Activated naive CD4-positive, alpha-beta T cell treated with anti-CD3 and anti-CD28 coated beads for 36 hours (primary cell): ENCODE results near the gene GNRHR. TPM values are rescaled to one million over a fixed set of nuclear protein-coding genes. Genes with fewer than 3 reads are reported as not detected.

Experiments
- CTCF ChIA-PET: fragments of 350-600 bp; sonication (Branson Sonifier 250); formaldehyde crosslinking; loops from one replicate; lab custom pipeline; 2021; ENCODE audit warnings: antibody characterized with exemption; lab: Charles Lee
- DNase-seq: peaks from one replicate; pipeline ENCODE4 v3.0.0-alpha.2; 2020
- H3K27ac Mint-ChIP-seq: one replicate; pipeline ENCODE4 v1.8.0; 2021; ENCODE audit warnings: mild to moderate bottlenecking, mixed read lengths
- H3K27me3 Mint-ChIP-seq: one replicate; pipeline ENCODE4 v1.8.0; 2021; ENCODE audit warnings: low read depth, mixed read lengths
- H3K36me3 Mint-ChIP-seq: one replicate; pipeline ENCODE4 v1.8.0; 2021; ENCODE audit warnings: low read depth, mixed read lengths
- H3K4me1 Mint-ChIP-seq: one replicate; pipeline ENCODE4 v1.8.0; 2021; ENCODE audit warnings: low read depth, mixed read lengths
- H3K4me3 Mint-ChIP-seq: one replicate; pipeline ENCODE4 v1.8.0; 2021; ENCODE audit warnings: mild to moderate bottlenecking, moderate library complexity, mixed read lengths
- H3K9me3 Mint-ChIP-seq: one replicate; pipeline ENCODE4 v1.8.0; 2021; ENCODE audit warnings: mixed read lengths
- intact Hi-C: fragments of 100-400 bp; cut with micrococcal nuclease; formaldehyde crosslinking; loops from one replicate; pipeline ENCODE4 v1.15.1; 2023
- total RNA-seq, 2 experiments: library from RNA; stranded (reverse); gene quantifications; one replicate each; pipeline ENCODE4 v1.2.3, GENCODE V29; 2021

GNRHR gene
- total RNA-seq, 2 experiments from 2014 or later, result not detected

DNA sequence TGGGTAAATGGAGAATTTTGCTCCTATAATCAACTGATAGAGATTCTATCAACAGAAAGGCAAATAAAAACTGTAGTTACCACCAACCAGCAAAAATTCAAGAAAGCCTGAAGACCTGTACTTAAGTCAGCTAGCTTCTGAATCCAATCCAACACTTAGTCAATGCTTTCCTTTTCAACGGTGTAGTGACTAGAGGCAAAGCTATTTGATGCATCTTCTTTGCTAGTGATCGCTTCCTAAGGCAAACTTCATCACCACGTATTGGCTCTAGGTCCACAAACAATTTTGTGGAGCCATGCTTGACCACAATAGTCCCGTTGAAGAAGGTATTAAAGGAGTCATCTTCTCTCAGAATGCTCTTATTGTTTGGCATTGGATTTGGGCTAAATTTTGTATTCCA is 28.2 kb downstream of the GNRHR start:
- no peak overlapping the region for H3K27ac Mint-ChIP-seq
- no peak for DNase-seq
- intact Hi-C loops, result no loop called here
- CTCF ChIA-PET, result interaction anchor here (0.6 to 2.2 kb wide), 2 partner anchors 20 to 698 kb away, joined by 3 to 9 read pairs; no protein-coding TSS in a partner anchor
- peaks cover 2% of the 10 kb centered on the region for H3K9me3 Mint-ChIP-seq
- no peaks in the 10 kb centered on the region for H3K27me3 Mint-ChIP-seq
- H3K4me3 Mint-ChIP-seq, result no peak overlapping the region
- peaks cover 19% of the 10 kb centered on the region for H3K36me3 Mint-ChIP-seq
- H3K4me1 Mint-ChIP-seq, result peaks cover 6% of the 10 kb centered on the region

DNA sequence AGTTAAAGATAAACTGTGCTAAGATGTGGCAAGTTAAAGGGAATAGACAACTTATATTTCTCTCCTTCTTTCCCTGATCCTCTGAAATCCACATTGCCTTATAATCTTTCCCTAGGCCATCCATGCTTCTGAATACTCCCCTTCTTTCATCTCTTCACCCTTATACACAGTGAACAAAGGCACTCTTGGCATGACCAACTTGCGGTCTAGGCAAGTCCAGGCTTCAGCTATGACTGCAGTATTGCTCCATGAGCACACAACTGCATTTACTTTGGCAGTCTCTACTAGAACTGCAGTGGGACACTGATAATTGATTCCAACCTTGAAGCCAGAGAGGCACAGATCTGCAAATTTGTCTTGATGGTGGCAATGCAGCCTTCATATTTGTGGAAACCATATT is 29.1 kb downstream of the GNRHR start:
- CTCF ChIA-PET, result interaction anchor here (2.2 kb wide), 1 partner anchor 21 kb away, joined by 9 read pairs; no protein-coding TSS in a partner anchor
- intact Hi-C loops, result no loop called here

DNA sequence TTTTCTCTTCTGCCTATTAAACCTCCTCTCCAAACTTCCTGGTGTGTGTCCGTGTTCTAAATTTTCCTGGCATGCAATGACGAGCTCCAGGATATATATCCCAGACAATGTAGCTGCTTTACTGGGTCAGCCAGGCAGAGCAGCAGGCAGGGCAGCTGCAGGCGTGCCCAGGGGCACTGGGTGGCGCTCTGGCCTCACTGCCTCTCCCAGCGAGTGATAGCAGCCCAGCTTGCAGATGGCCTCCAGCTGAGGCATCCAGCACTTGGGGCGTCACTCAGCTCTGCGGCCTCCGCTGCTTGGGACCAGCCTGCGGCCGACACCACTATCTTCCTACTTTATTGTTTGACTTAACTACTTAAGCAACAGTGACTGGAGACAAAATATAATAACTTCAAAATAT is 30.2 kb downstream of the GNRHR start:
- Mint-ChIP-seq H3K4me3 (no peak overlapping the region), H3K27ac (no peak overlapping the region)
- CTCF ChIA-PET, result no interaction called here

More for the DNA sequence above, 29.1 kb downstream of the GNRHR start:
- peaks cover 24% of the 10 kb centered on the region for H3K36me3 Mint-ChIP-seq
- H3K9me3 Mint-ChIP-seq, result peaks cover 2% of the 10 kb centered on the region
- no peaks in the 10 kb centered on the region for H3K27me3 Mint-ChIP-seq
- no peak overlapping the region for H3K4me3 Mint-ChIP-seq
- DNase-seq, result no peak
- peaks cover 6% of the 10 kb centered on the region for H3K4me1 Mint-ChIP-seq
- no peak overlapping the region for H3K27ac Mint-ChIP-seq

DNA sequence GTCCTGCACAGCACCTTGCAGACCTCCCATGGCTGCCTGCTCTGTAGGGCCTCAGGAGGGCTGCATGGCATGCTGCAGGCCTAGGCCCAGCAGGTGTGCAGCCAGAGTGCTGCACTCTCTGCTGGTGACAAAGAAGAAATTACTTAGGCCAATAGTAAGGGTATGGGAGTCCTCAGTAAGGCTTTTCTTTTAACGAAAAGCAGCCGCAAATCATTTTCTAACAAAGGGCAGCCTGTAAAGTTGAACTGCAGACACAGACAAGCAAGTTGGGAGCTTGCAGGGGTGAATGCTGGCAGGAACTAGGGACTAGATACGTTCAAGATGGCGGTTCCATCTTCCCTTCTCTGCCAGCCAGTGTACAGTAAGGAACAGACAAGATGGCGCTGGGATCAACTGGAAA is 30.8 kb downstream of the GNRHR start:
- peaks cover 13% of the 10 kb centered on the region for H3K36me3 Mint-ChIP-seq
- CTCF ChIA-PET, result no interaction called here

More for the DNA sequence above, 30.2 kb downstream of the GNRHR start:
- Mint-ChIP-seq H3K27me3 (no peaks in the 10 kb centered on the region), H3K36me3 (peaks cover 18% of the 10 kb centered on the region), H3K4me1 (peaks cover 6% of the 10 kb centered on the region), H3K9me3 (peaks cover 2% of the 10 kb centered on the region)
- peak; percentile 7 for DNase-seq
- intact Hi-C loops, result no loop called here

DNA sequence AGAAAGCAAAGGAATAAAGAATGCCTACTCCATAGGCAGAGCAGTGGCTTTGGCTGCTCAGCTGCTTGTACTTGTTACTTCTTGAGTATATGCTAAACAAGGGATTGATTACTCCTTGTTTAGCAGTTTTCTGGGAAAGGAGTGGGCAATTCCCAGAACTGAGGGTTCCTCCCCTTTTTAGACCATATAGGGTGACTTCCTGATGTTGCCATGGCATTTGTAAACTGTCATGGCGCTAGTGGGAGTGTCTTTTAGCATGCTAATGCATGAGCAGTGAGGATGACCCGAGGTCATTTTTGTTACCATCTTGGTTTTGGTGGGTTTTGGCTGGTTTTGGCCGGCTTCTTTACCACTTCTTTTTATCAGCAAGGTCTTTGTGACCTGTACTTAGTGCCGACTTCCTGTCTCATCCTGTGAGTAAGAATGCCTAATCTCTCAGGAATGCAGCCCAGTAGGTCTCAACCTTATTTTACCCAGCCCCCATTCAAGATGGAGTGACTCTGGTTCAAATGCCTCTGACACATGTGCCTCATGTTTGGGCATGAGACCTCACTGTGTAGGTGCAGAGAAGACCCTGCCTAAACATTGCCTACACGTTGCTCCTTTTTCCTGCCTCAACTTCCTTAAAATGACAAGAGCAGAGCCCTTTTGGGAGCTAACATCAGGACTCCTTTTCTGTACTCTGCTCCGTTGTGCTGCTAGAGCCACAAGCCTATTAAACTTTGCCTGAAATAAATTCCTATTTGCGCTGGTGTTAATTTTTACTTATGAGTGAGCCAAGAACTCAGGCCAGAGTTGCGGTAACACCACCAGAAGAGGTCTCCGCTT is 32.2 kb downstream of the GNRHR start:
- no peaks in the 10 kb centered on the region for H3K27me3 Mint-ChIP-seq
- CTCF ChIA-PET, result no interaction called here
- H3K36me3 Mint-ChIP-seq, result peaks cover 12% of the 10 kb centered on the region
- peaks cover 3% of the 10 kb centered on the region for H3K4me1 Mint-ChIP-seq
- no peak overlapping the region for H3K4me3 Mint-ChIP-seq
- intact Hi-C loops, result no loop called here
- H3K9me3 Mint-ChIP-seq, result no peaks in the 10 kb centered on the region
- DNase-seq, result no peak
- no peak overlapping the region for H3K27ac Mint-ChIP-seq

More for the DNA sequence above, 30.8 kb downstream of the GNRHR start:
- Mint-ChIP-seq H3K4me1 (peaks cover 6% of the 10 kb centered on the region), H3K4me3 (no peak overlapping the region), H3K27me3 (no peaks in the 10 kb centered on the region), H3K27ac (no peak overlapping the region), H3K9me3 (peaks cover 2% of the 10 kb centered on the region)
- no peak for DNase-seq
- intact Hi-C loops, result no loop called here

DNA sequence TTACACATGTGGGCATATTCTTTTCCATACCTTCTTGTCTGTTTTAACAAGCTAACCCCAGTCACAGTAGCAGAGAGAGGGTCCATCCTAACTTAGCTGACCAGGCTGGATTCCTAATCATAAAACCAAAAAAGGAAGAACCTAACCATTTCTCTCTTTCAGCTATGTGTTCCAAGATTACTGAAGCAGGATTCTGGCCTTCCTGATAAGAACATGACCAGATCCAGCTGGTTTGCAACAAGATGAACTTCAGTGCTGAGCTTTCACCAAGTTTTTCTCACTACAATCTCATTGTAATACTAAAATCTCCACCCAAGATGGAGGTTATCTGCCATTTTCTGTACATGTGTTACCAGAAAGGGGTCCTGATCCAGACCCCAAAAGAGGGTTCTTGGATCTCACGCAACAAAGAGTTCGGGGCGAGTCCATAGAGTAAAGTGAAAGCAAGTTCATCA is 32.8 kb downstream of the GNRHR start:
- CTCF ChIA-PET, result interaction anchor here (1.2 kb wide), 1 partner anchor 14 kb away, joined by 3 read pairs; no protein-coding TSS in a partner anchor
- Mint-ChIP-seq H3K4me3 (no peak overlapping the region), H3K27me3 (no peaks in the 10 kb centered on the region), H3K4me1 (no peaks in the 10 kb centered on the region), H3K36me3 (peaks cover 18% of the 10 kb centered on the region), H3K27ac (no peak overlapping the region), H3K9me3 (no peaks in the 10 kb centered on the region)
- intact Hi-C loops, result no loop called here
- no peak for DNase-seq

DNA sequence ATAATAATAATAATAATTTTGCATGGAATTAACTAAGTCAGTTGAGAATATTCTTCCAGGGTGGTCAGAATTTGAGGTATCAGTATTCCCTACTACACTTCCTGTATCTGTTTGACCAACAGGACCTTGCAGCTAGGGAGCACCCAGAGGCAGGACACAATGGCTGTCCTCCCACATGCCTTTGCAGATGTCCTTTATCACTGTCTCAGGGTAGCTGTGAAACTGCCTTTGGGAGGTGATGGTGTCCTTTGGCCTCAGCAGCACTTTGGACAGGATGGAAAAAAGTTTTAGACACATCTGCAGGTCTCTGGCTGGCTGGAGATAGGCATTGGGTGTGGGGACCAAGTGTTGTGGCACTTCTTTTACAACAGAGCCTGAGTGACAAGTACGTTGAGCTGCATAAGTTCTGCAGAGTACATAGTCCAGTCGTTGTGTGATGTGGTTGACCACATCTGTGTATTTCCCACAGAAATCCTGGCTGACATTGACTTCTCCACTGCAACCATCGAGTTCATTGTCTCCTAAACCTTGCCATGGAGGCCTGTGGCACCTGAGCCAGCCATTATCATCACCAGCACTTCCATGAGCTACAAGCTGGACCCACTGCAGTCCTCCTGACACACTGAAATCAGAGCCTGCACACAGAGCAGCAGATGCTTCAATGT is 34.1 kb downstream of the GNRHR start:
- DNase-seq, result no peak
- H3K36me3 Mint-ChIP-seq, result peaks cover 22% of the 10 kb centered on the region
- H3K4me3 Mint-ChIP-seq, result no peak overlapping the region
- H3K9me3 Mint-ChIP-seq, result no peaks in the 10 kb centered on the region
- H3K27me3 Mint-ChIP-seq, result no peaks in the 10 kb centered on the region
- intact Hi-C loops, result no loop called here
- H3K4me1 Mint-ChIP-seq, result no peaks in the 10 kb centered on the region
- no peak overlapping the region for H3K27ac Mint-ChIP-seq
- CTCF ChIA-PET, result interaction anchor here (1.2 kb wide), 1 partner anchor 15 kb away, joined by 3 read pairs; no protein-coding TSS in a partner anchor

DNA sequence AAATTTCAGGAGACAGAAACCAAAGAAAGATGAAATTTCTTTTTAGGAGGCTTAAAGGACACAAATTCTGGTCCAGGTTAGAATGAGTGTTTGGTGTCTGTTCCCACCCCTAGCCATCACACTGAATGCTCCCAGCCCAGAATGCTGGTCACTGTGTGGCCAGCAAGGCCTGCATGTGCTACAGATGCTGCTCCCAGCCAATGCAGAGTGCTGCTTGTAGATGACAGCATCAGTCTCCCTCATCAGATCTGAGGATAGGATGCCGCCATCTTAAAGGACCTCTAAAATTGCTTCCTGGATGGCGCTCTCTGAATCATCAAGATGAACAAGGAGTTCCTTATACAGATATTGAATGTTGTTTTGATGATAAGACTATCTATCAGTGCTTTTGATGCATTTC is 35.3 kb downstream of the GNRHR start:
- CTCF ChIA-PET, result no interaction called here
- H3K27ac Mint-ChIP-seq, result no peak overlapping the region
- peaks cover 9% of the 10 kb centered on the region for H3K4me1 Mint-ChIP-seq
- no peak overlapping the region for H3K4me3 Mint-ChIP-seq
- H3K36me3 Mint-ChIP-seq, result peaks cover 24% of the 10 kb centered on the region
- H3K9me3 Mint-ChIP-seq, result no peaks in the 10 kb centered on the region
- intact Hi-C loops, result no loop called here
- no peaks in the 10 kb centered on the region for H3K27me3 Mint-ChIP-seq
- no peak for DNase-seq

DNA sequence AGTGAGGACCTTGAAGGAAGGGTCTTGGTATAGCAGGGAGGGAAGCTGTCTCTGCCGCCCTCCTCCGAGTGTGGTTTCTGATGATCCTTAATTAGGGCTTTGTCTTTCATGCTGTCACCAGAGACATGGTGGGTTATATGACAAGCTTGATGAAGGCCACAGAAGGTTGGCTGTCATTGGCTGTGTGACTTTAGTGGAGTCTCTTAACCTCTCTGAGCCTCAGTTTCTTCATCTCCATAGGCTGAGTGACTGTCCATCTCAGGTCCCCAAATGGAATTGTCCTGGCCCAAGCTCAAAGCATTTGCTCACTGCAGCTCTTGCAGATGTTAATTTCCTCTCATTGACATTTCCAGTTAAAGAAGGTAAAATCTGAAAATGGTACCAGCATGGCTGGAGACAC is 36.6 kb downstream of the GNRHR start:
- no peaks in the 10 kb centered on the region for H3K9me3 Mint-ChIP-seq
- CTCF ChIA-PET, result interaction anchor here (1.7 kb wide), 1 partner anchor 16 kb away, joined by 6 read pairs; the partner anchor contains the start of gene UBA6

DNA sequence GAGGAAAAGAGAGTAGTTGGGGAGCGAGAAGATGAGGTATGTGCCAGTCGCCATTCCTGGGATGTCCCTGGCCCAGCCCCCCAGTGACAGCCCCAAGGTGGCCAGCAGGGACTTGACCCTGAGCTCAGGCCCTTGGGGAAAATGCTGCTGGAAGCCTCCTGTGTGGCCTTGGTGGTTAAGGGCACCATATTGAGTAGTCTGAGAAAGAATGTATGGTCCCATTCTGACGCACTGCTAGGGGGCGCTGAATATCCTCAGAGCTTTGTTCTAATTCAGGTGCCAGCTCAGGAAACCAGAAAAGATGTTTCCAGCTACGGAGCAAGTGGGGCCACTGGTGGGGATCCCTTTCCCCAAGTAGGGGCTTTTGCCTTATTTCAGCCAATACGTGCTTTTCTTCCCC is 39.2 kb downstream of the GNRHR start:
- no peaks in the 10 kb centered on the region for H3K27me3 Mint-ChIP-seq
- H3K27ac Mint-ChIP-seq, result no peak overlapping the region
- H3K4me1 Mint-ChIP-seq, result peaks cover 30% of the 10 kb centered on the region
- H3K36me3 Mint-ChIP-seq, result peaks cover 16% of the 10 kb centered on the region
- intact Hi-C loops, result loop anchor here (1.0 kb wide), 2 partner anchors 14 to 31 kb away; partner anchors contain the start of gene UBA6
- no peak overlapping the region for H3K4me3 Mint-ChIP-seq
- no peaks in the 10 kb centered on the region for H3K9me3 Mint-ChIP-seq
- no peak for DNase-seq
- CTCF ChIA-PET, result no interaction called here

More for the DNA sequence above, 36.6 kb downstream of the GNRHR start:
- peaks cover 27% of the 10 kb centered on the region for H3K36me3 Mint-ChIP-seq
- DNase-seq, result no peak
- no peaks in the 10 kb centered on the region for H3K27me3 Mint-ChIP-seq
- no peak overlapping the region for H3K27ac Mint-ChIP-seq
- H3K4me1 Mint-ChIP-seq, result peaks cover 19% of the 10 kb centered on the region
- intact Hi-C loops, result no loop called here
- no peak overlapping the region for H3K4me3 Mint-ChIP-seq

DNA sequence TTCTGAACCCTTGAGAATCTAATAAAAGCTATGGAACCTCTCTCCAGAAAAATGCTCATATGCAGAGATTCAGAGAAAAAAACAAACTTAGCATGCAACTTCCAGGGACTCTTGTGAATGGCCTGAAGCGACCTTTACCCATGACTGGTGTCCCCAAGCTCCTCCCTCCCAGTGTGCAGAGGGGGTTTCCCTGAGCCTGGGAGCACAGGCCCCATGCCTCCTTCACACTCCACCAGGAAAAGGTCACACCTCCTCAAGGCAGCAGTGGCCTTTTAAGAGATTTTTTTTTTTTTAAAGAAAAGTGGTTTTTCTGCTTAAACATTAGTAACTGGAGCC is 40.0 kb downstream of the GNRHR start:
- H3K4me1 Mint-ChIP-seq, result peaks cover 31% of the 10 kb centered on the region
- no peaks in the 10 kb centered on the region for H3K9me3 Mint-ChIP-seq
- intact Hi-C loops, result loop anchor here (1.0 kb wide), 2 partner anchors 13 to 32 kb away; partner anchors contain the start of gene UBA6
- peak overlapping the region; percentile 18 for H3K4me3 Mint-ChIP-seq
- peak overlapping the region; percentile 85 for H3K27ac Mint-ChIP-seq
- no peaks in the 10 kb centered on the region for H3K27me3 Mint-ChIP-seq
- peaks cover 18% of the 10 kb centered on the region for H3K36me3 Mint-ChIP-seq
- DNase-seq, result peak; percentile 71
- CTCF ChIA-PET, result interaction anchor here (0.7 to 1.3 kb wide), 4 partner anchors 9 to 619 kb away, joined by 3 to 6 read pairs (median 4); no protein-coding TSS in a partner anchor

DNA sequence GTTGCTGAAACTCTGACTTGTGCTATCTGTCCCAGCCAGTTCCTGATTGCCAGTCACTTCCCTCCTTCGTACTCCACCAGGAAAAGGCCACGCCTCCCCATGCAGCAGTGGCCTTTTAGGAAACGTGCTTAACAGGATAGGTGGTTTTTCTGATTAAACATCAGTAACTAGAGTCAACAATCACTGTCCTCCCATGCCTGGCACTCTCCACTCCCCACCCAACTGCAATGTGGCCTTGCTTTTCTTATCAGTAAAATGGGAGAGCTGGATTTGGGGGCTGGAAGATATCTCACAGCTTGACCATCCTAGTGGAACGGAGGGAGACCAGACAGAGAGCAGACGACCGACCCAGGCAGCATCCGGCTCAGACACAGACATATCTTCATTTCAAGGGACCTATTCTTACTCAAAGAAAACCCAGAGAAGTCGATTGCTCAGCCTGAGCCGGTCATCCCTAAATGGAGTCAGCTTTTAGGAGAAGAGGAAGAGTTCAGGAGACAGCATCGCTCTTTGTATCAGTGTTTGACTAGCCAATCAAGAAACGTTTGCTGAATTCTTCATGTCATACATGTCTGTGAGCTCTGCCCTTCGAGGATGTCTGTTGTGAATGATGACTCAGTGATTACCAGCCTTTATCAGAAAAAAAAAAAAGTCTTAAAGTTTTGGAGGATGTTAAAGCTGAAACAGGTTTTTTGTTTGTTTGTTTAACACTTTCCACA is 40.5 kb downstream of the GNRHR start:
- no peak for DNase-seq
- intact Hi-C loops, result loop anchor here (1.0 kb wide), 2 partner anchors 12 to 33 kb away; partner anchors contain the start of gene UBA6

More for the DNA sequence above, 40.5 kb downstream of the GNRHR start:
- CTCF ChIA-PET, result interaction anchor here (0.7 to 1.3 kb wide), 4 partner anchors 8 to 620 kb away, joined by 3 to 6 read pairs (median 4); no protein-coding TSS in a partner anchor
- Mint-ChIP-seq H3K27me3 (no peaks in the 10 kb centered on the region), H3K4me3 (peak overlapping the region; percentile 18), H3K27ac (peak overlapping the region; percentile 85), H3K4me1 (peaks cover 32% of the 10 kb centered on the region), H3K36me3 (peaks cover 18% of the 10 kb centered on the region), H3K9me3 (no peaks in the 10 kb centered on the region)
